H1 (cell line): Measurements from ENCODE around the gene SOX13. TPM values are rescaled to one million over a fixed set of nuclear protein-coding genes. Genes with fewer than 3 reads are reported as not detected.

Experiments
- polyA plus RNA-seq, 7 experiments: library from polyadenylated mRNA; depleted of rRNA in 3 of 7; stranded (reverse) in 5 of 7; unstranded in 2 of 7; fragments of >200 nt in 5 of 7; fragments of 200-250 nt in 2 of 7; gene quantifications; 1 replicate in 5 of 7; 2 replicates in 1 of 7; 4 replicates in 1 of 7; pipeline versions ENCODE4 v1.2.1 to v1.2.3, GENCODE V29; 2011 to 2013; ENCODE audit warnings: missing spikeins in 2 of 7, mixed read lengths in 2 of 7
- total RNA-seq: library from RNA; stranded (reverse); fragmentation: NEBNext Ultra II Directional; extraction: Animal tissue kit (Norgen Biotek cat#: 25700); gene quantifications from 2 replicates; pipeline ENCODE4 v1.2.1, GENCODE V29; 2021

SOX13 gene
- total and polyA plus RNA-seq, 2 of the 8 experiments (the other 6 are each of a cell fraction or from before 2014, with no cell fraction given), result 113 to 173 TPM

Other genes starting within 250 kb of the SOX13 start
- gene SNRPE, start 211.5 kb upstream of the SOX13 start, total RNA-seq, result 419 and 461 TPM in 2 replicates
- gene SNRPE, start 211.5 kb upstream of the SOX13 start, polyA plus RNA-seq (2011; rRNA removed), result 248 and 416 TPM in 2 replicates
- 20.1 and 23.1 TPM in 2 replicates for gene ETNK2, start 78.9 kb downstream of the SOX13 start, total RNA-seq
- 24.5 and 26.7 TPM in 2 replicates for gene ETNK2, start 78.9 kb downstream of the SOX13 start, polyA plus RNA-seq (2011; rRNA removed)
- not detected in 2 replicates for gene REN, start 93.2 kb downstream of the SOX13 start, total RNA-seq
- 0.05 and 0.11 TPM in 2 replicates for gene REN, start 93.2 kb downstream of the SOX13 start, polyA plus RNA-seq (2011; rRNA removed)
- gene KISS1, start 123.4 kb downstream of the SOX13 start, total RNA-seq, result 0.88 TPM in 1 of 2 replicates, not detected in the other
- gene KISS1, start 123.4 kb downstream of the SOX13 start, polyA plus RNA-seq (2011; rRNA removed), result 0.71 and 0.83 TPM in 2 replicates
- gene GOLT1A, start 140.9 kb downstream of the SOX13 start, total RNA-seq, result 6.9 and 7.5 TPM in 2 replicates
- gene GOLT1A, start 140.9 kb downstream of the SOX13 start, polyA plus RNA-seq (2011; rRNA removed), result 8.5 and 9.5 TPM in 2 replicates